Trophoblast cell (in vitro differentiated cells and primary cell): Measurements from ENCODE around the gene ATF2.

Source experiments
- DNase-seq, 2 donors: peaks; one replicate each; pipeline ENCODE4 v3.0.0-alpha.2; 2016
- H2AFZ ChIP-seq: 2 replicates; pipeline ENCODE4 v1.6.1; 2013; ENCODE audit warnings: low read length, moderate library complexity, mild to moderate bottlenecking; ENCODE audit not compliant: insufficient read depth, poor library complexity
- H2AK5ac ChIP-seq: 2 replicates; pipeline ENCODE4 v1.6.1; 2013; ENCODE audit warnings: mild to moderate bottlenecking, low read length
- H2BK120ac ChIP-seq: 2 replicates; pipeline ENCODE4 v1.6.1; 2013; ENCODE audit warnings: low read length, mild to moderate bottlenecking, moderate library complexity; ENCODE audit not compliant: insufficient read depth, poor library complexity
- H2BK12ac ChIP-seq: 2 replicates; pipeline ENCODE4 v1.6.1; 2013; ENCODE audit warnings: mild to moderate bottlenecking, low read length, moderate library complexity
- H2BK5ac ChIP-seq: 2 replicates; pipeline ENCODE4 v1.6.1; 2013; ENCODE audit warnings: low read length, low read depth, moderate library complexity, mild to moderate bottlenecking; ENCODE audit not compliant: poor library complexity
- H3K14ac ChIP-seq: 2 replicates; pipeline ENCODE4 v1.6.1; 2013; ENCODE audit warnings: mild to moderate bottlenecking, low read length
- H3K18ac ChIP-seq: 2 replicates; pipeline ENCODE4 v1.6.1; 2013; ENCODE audit warnings: mild to moderate bottlenecking, low read length
- H3K23ac ChIP-seq: 2 replicates; pipeline ENCODE4 v1.6.1; 2013; ENCODE audit warnings: low read length
- H3K27ac ChIP-seq: 2 replicates; pipeline ENCODE4 v1.5.1; 2013; ENCODE audit warnings: low read depth, mild to moderate bottlenecking, inconsistent platforms, low read length, moderate library complexity
- H3K27me3 ChIP-seq: 2 replicates; pipeline ENCODE4 v1.6.1; 2013; ENCODE audit warnings: inconsistent platforms, mild to moderate bottlenecking, low read length, moderate library complexity; ENCODE audit not compliant: insufficient read depth
- H3K36me3 ChIP-seq, 2 experiments: 1 replicate in 1 of 2; 2 replicates in 1 of 2; pipeline ENCODE4 v1.6.1; 2013; ENCODE audit warnings: low read length in 2 of 2, mild to moderate bottlenecking in 2 of 2, moderate library complexity in 1 of 2; ENCODE audit not compliant: insufficient read depth in 2 of 2, control insufficient read depth in 1 of 2
- H3K4ac ChIP-seq: 2 replicates; pipeline ENCODE4 v1.6.1; 2013; ENCODE audit warnings: low read depth, mild to moderate bottlenecking, low read length, moderate library complexity
- H3K4me1 ChIP-seq, 2 experiments: 1 replicate in 1 of 2; 2 replicates in 1 of 2; pipeline ENCODE4 v1.6.1; 2013; ENCODE audit warnings: low read length in 2 of 2, mild to moderate bottlenecking in 2 of 2, moderate library complexity in 1 of 2; ENCODE audit not compliant: insufficient read depth in 2 of 2, control insufficient read depth in 1 of 2
- H3K4me2 ChIP-seq: 2 replicates; pipeline ENCODE4 v1.6.1; 2013; ENCODE audit warnings: inconsistent platforms, mild to moderate bottlenecking, low read length, moderate library complexity
- H3K4me3 ChIP-seq: 2 replicates; pipeline ENCODE4 v1.5.1; 2013; ENCODE audit warnings: mild to moderate bottlenecking, low read depth, low read length, inconsistent platforms
- H3K79me1 ChIP-seq: one replicate; pipeline ENCODE4 v1.6.1; 2013; ENCODE audit warnings: low read length
- H3K79me2 ChIP-seq: 2 replicates; pipeline ENCODE4 v1.6.1; 2013; ENCODE audit warnings: low read length, mild to moderate bottlenecking; ENCODE audit not compliant: control insufficient read depth, insufficient read depth, poor library complexity
- H3K9ac ChIP-seq: 2 replicates; pipeline ENCODE4 v1.6.1; 2013; ENCODE audit warnings: mild to moderate bottlenecking, low read length
- H3K9me3 ChIP-seq: 2 replicates; pipeline ENCODE4 v1.6.1; 2013; ENCODE audit warnings: low read depth, mild to moderate bottlenecking, control low read depth, inconsistent platforms, low read length; ENCODE audit not compliant: insufficient read depth
- H4K12ac ChIP-seq: 2 replicates; pipeline ENCODE4 v1.6.1; 2013; ENCODE audit warnings: low read depth, mild to moderate bottlenecking, low read length, moderate library complexity
- H4K8ac ChIP-seq: 2 replicates; pipeline ENCODE4 v1.6.1; 2013; ENCODE audit warnings: low read depth, mild to moderate bottlenecking, low read length, moderate library complexity
- H4K91ac ChIP-seq: one replicate; pipeline ENCODE4 v1.6.1; 2013; ENCODE audit warnings: low read depth, mild to moderate bottlenecking, low read length, moderate library complexity
- WGBS: extraction: QIAGEN DNeasy Blood & Tissue Kit; methylation state at CpG from one replicate; pipeline ENCODE4 v1.1.7; 2013; ENCODE audit warnings: missing lambda C conversion rate; ENCODE audit not compliant: insufficient read length, insufficient coverage; ENCODE audit errors: extremely low coverage; 5-methylcytosine and 5-hydroxymethylcytosine counted together

ATF2 gene

GRCh38 chr2:175066411-175066810 is 101.6 kb downstream of the ATF2 start:
- WGBS, result no CpG with 5 or more reads among the region's 4 CpGs

GRCh38 chr2:175064797-175065196 is 103.2 kb downstream of the ATF2 start:
- H3K23ac ChIP-seq, result no peak overlapping the region

More at GRCh38 chr2:175066411-175066810, 101.6 kb downstream of the ATF2 start:
- Histone ChIP-seq H3K27me3 (no peaks in the 10 kb centered on the region), H3K14ac (no peak overlapping the region), H3K27ac (no peak overlapping the region), H2BK120ac (no peak overlapping the region), H3K23ac (no peak overlapping the region), H3K79me1 (no peaks in the 10 kb centered on the region), H2BK12ac (no peak overlapping the region), H3K4me3 (no peak overlapping the region), H3K9me3 (peaks cover 1% of the 10 kb centered on the region), H3K4ac (no peak overlapping the region), H4K8ac (no peak overlapping the region), H2AK5ac (no peak overlapping the region), H2AFZ (no peak overlapping the region), H2BK5ac (no peak overlapping the region), H3K18ac (no peak overlapping the region), H4K12ac (no peak overlapping the region), H3K36me3 (peaks cover 0 to 8% of the 10 kb centered on the region in 2 experiments), H3K9ac (no peak overlapping the region), H3K79me2 (no peaks in the 10 kb centered on the region), H3K4me2 (no peak overlapping the region), H4K91ac (no peak overlapping the region), H3K4me1 (no peaks in the 10 kb centered on the region)
- peak in 1 of 2 donors; percentile 61 for DNase-seq

GRCh38 chr2:175063741-175064140 is 104.3 kb downstream of the ATF2 start:
- peak; percentile 20 to 39 for DNase-seq
- Histone ChIP-seq H2AK5ac (no peak overlapping the region), H3K23ac (no peak overlapping the region), H3K79me1 (no peaks in the 10 kb centered on the region), H4K91ac (no peak overlapping the region), H2BK120ac (no peak overlapping the region), H3K9me3 (peaks cover 1% of the 10 kb centered on the region), H2BK12ac (no peak overlapping the region), H3K4me1 (no peaks in the 10 kb centered on the region), H3K79me2 (no peaks in the 10 kb centered on the region), H2BK5ac (no peak overlapping the region), H3K18ac (no peak overlapping the region), H4K12ac (no peak overlapping the region), H3K4me3 (no peak overlapping the region), H3K27me3 (no peaks in the 10 kb centered on the region), H2AFZ (no peak overlapping the region), H3K4ac (no peak overlapping the region), H3K4me2 (no peak overlapping the region), H3K14ac (no peak overlapping the region), H3K9ac (no peak overlapping the region), H3K27ac (no peak overlapping the region), H3K36me3 (peaks cover 0 to 6% of the 10 kb centered on the region in 2 experiments), H4K8ac (no peak overlapping the region)
- WGBS, result no CpG with 5 or more reads among the region's 2 CpGs

More at GRCh38 chr2:175064797-175065196, 103.2 kb downstream of the ATF2 start:
- Histone ChIP-seq H3K4me3 (no peak overlapping the region), H3K18ac (no peak overlapping the region), H3K36me3 (peaks cover 0 to 6% of the 10 kb centered on the region in 2 experiments), H3K9me3 (peaks cover 1% of the 10 kb centered on the region), H3K27me3 (no peaks in the 10 kb centered on the region), H2BK5ac (no peak overlapping the region), H3K27ac (no peak overlapping the region), H2BK12ac (no peak overlapping the region), H3K14ac (no peak overlapping the region), H3K4me1 (no peaks in the 10 kb centered on the region), H2AFZ (no peak overlapping the region), H3K4me2 (no peak overlapping the region), H2BK120ac (no peak overlapping the region), H4K8ac (no peak overlapping the region), H3K4ac (no peak overlapping the region), H4K91ac (no peak overlapping the region), H4K12ac (no peak overlapping the region), H2AK5ac (no peak overlapping the region), H3K9ac (no peak overlapping the region), H3K79me2 (no peaks in the 10 kb centered on the region), H3K79me1 (no peaks in the 10 kb centered on the region)
- no peak for DNase-seq
- no CpG with 5 or more reads among the region's 5 CpGs for WGBS

- H3K4me3 ChIP-seq, result no peak overlapping the region
- H2BK5ac ChIP-seq, result no peak overlapping the region
- no peaks in the 10 kb centered on the region for H3K79me2 ChIP-seq
- H2AK5ac ChIP-seq, result no peak overlapping the region
- H3K36me3 ChIP-seq, result peaks cover 0 to 6% of the 10 kb centered on the region in 2 experiments
- no peak overlapping the region for H3K18ac ChIP-seq
- no peak for DNase-seq
- no peak overlapping the region for H3K4ac ChIP-seq
- H3K79me1 ChIP-seq, result no peaks in the 10 kb centered on the region
- H2BK12ac ChIP-seq, result no peak overlapping the region
- H4K12ac ChIP-seq, result no peak overlapping the region
- H3K27me3 ChIP-seq, result no peaks in the 10 kb centered on the region
- no peak overlapping the region for H3K4me2 ChIP-seq
- no peak overlapping the region for H3K14ac ChIP-seq
- H3K9ac ChIP-seq, result no peak overlapping the region
- H3K23ac ChIP-seq, result no peak overlapping the region
- H2AFZ ChIP-seq, result no peak overlapping the region
- no CpG with 5 or more reads among the region's 10 CpGs for WGBS
- H3K9me3 ChIP-seq, result peaks cover 1% of the 10 kb centered on the region
- no peak overlapping the region for H4K91ac ChIP-seq
- H3K27ac ChIP-seq, result no peak overlapping the region
- no peaks in the 10 kb centered on the region for H3K4me1 ChIP-seq
- H2BK120ac ChIP-seq, result no peak overlapping the region
- H4K8ac ChIP-seq, result no peak overlapping the region
Observed at GRCh38 chr2:175062787-175063585, 105.0 kb downstream of the ATF2 start.
